HS-5 (cell line): ENCODE results near the gene NPY.
"Not testable (repeated sequence)": the region's sequence is repeated elsewhere in the genome, so short reads cannot be mapped to it uniquely, and the experiment has no call there.

ENCODE experiments used
- DNase-seq: peaks from one replicate; pipeline ENCODE4 v3.0.0-alpha.2; 2012; ENCODE audit warnings: low read depth

The NPY gene

DNA sequence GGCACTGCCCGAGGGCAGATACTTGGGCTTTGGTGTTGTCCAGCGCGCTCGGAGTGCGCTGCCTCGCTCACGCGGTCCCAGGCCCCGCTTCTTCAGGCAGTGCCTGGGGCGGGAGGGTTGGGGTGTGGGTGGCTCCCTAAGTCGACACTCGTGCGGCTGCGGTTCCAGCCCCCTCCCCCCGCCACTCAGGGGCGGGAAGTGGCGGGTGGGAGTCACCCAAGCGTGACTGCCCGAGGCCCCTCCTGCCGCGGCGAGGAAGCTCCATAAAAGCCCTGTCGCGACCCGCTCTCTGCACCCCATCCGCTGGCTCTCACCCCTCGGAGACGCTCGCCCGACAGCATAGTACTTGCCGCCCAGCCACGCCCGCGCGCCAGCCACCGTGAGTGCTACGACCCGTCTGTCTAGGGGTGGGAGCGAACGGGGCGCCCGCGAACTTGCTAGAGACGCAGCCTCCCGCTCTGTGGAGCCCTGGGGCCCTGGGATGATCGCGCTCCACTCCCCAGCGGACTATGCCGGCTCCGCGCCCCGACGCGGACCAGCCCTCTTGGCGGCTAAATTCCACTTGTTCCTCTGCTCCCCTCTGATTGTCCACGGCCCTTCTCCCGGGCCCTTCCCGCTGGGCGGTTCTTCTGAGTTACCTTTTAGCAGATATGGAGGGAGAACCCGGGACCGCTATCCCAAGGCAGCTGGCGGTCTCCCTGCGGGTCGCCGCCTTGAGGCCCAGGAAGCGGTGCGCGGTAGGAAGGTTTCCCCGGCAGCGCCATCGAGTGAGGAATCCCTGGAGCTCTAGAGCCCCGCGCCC lies at the start of gene NPY:
TSS of gene NPY (plus strand) at position 294 of the 802 bp plus-strand sequence. CDS start 1,051 bp downstream, outside the sequence.
- DNase-seq: no peak

GRCh38 chr7:24239260-24239659 lies 44.7 kb upstream of the NPY start:
- DNase-seq: no peak

DNA sequence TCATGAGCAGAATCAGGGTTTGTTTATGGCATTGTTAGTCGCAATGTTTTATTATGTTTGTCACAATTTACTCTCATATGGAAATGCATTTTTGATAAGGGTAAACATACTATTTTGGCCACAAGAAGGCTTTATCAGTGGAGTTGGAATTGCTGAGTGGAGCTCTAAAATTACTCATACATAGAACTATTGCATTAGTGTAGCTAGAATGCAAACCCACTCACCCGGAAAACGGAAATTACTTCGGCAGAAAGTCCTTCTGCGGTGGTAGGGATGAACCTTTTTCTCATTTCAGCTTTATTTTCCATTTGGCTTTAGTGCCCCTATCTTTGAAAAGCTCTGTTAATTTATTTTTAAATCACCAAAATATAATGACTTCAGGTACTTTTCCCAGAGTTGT lies 42.8 kb upstream of the NPY start:
- DNase-seq: no peak

DNA sequence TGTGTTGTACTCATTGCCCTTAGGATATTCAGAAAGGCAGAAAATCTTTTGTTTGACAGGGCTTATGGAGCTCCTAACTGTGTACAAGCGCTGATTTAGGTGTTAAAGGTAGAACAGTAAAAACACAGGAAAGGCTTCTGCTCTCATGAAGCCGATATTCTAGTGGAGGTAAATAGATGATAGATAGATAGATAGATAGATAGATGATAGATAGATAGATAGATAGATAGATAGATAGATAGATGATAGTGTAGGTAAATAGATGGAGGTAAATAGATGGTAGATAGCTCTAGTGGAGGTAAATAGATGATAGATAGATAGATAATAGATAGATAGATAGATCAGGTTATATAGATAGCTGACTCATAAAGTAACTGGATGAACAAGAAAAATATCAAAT lies 39.4 kb upstream of the NPY start:
- DNase-seq: no peak

DNA sequence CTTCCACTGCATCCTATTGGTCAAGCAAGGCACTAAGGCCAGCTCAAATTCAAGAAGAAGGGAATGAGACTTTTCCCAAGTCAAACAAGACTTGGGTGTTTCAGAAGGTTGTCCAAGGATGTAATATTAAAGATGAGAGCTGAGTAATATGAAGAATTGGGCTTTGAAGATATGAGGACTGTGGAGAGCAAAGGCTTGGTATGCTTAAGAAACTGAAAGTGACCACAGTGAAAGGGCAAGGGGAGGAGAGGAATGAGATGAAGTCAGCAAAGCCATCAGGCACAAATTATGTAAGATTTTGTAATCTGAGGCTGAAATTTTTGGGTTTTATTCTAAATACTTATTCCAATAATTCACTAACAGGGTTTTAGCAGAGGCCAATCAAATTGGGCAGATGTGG lies 38.6 kb upstream of the NPY start:
- no peak for DNase-seq

GRCh38 chr7:24249266-24249665 lies 34.7 kb upstream of the NPY start:
- DNase-seq: no peak

DNA sequence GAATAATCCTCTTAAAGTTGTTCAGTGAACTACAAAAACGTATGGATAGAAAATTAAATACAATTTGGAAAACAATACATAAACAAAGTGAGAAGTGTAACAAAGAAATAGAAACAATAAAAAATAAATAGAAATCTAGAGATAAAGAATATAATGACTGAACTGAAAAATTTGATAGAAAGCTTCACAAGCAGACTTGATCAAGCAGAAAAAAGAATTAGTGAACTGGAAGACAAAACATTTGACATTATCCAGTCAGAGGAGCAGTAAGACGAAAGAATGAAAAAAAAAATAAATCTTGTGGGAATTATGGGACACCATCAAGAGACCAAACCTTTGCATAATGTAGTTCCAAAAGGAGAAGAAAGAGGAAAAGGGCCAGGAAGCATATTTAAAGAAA lies 32.4 kb upstream of the NPY start:
- DNase-seq: no peak

DNA sequence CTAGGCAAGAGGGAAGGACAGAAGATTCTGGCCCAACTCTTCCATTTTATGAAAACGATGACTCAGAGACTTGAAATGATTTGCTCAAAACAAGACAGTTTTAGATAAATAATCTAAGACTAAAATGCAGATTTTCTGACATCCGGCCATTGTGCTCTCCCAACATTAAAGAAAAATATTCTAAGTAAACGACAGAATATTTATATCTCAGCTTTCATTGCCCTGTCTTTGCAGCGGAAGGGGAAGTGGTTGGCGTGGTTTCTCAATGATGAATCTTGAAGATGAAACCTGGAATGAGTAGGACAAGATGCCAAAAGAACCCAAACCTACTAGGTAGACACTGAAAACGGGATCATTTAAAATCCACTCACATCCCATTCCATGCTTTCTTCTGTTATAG lies 28.9 kb upstream of the NPY start:
- DNase-seq: no peak

DNA sequence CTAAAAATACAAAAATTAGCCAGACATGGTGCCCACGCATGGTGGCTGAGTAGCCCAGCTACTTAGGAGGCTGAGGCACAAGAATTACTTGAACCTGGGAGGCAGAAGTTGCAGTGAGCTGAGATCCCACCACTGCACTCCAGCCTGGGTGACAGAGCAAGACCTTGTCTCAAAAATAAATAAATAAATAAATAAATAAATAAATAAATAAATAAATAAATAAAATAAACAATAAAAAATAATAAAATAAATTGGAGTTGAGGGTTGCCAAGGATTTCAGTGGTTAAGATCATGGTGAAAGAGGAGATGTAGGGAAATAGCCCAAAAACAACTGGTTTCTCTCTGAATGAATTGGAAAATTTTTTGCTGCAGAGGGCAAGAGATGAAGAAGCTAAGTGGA lies 25.7 kb upstream of the NPY start:
- not testable (repeated sequence) for DNase-seq

- DNase-seq: no peak
Observed at GRCh38 chr7:24271938-24272337, 12.1 kb upstream of the NPY start.

DNA sequence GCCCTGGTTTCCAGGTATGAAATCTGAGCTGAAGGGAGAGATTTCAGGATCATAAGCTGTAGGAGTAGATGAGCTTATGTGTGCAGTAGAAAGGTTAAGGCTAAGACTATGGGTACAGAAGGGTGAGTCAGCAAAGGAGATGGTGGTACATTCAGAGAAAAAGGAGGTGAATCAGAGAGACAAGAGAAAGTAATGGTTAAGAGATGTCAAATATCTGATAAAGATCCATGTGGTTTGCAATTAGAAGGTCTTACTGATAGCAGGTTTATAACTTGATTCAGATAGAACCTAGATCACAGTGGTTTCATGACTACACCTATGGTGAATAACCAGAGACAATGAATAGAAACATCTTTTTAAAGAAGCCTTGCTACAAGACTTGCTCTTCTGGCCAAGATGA lies 4.5 kb upstream of the NPY start:
- DNase-seq: no peak

GRCh38 chr7:24283554-24283896 lies 465 bp upstream of the NPY start:
- DNase-seq: no peak

DNA sequence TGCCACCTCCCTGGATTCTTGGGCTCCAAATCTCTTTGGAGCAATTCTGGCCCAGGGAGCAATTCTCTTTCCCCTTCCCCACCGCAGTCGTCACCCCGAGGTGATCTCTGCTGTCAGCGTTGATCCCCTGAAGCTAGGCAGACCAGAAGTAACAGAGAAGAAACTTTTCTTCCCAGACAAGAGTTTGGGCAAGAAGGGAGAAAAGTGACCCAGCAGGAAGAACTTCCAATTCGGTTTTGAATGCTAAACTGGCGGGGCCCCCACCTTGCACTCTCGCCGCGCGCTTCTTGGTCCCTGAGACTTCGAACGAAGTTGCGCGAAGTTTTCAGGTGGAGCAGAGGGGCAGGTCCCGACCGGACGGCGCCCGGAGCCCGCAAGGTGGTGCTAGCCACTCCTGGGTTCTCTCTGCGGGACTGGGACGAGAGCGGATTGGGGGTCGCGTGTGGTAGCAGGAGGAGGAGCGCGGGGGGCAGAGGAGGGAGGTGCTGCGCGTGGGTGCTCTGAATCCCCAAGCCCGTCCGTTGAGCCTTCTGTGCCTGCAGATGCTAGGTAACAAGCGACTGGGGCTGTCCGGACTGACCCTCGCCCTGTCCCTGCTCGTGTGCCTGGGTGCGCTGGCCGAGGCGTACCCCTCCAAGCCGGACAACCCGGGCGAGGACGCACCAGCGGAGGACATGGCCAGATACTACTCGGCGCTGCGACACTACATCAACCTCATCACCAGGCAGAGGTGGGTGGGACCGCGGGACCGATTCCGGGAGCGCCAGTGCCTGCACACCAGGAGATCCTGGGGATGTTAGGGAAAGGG lies 913 bp downstream of the NPY start:
- no peak for DNase-seq

GRCh38 chr7:24290004-24290641 lies 6.1 kb downstream of the NPY start:
- DNase-seq: peak; percentile 23

DNA sequence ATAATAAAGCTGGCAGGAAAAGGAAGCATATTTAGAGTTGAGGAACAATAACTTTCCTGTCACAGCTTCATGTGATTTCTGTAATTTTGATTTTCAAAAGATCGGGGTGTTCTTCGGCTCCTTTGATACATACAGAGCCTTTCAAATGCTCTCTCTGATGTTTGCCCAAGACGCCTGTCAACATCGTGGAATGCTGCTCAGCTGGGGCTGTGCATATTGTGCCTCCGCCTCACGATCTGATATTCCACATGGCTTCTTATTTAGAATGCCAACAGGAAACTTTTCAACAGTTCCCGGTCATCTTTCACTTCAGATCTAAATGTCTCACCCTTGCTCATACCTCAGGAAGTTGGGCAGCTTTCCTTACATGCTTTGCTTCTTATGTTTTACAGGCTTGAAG lies 7.3 kb downstream of the NPY start:
- no peak for DNase-seq

GRCh38 chr7:24297362-24297761 lies 13.4 kb downstream of the NPY start:
- DNase-seq: no peak

- DNase-seq: no peak
Observed at GRCh38 chr7:24298696-24299095, 14.7 kb downstream of the NPY start.

DNA sequence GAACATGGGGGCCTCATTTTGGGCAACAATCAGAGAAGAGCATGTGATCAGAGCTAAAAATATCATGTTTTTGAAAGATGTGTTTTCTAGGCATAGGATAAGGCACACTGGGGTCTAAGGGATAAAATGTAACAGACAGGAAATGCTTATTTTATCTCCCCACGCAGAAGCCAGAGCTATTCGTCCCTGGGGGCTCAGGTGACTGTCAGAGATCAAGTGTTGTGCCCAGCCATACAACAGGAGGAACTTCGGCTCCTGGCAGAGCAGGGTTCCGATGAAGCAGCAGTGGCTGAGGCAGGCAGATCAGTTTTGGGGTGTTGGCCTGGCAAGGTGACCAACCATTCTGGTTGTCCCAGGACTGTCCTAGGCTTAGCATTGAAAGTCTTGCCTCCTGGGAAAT lies 15.2 kb downstream of the NPY start:
- no peak for DNase-seq

- no peak for DNase-seq
Observed at GRCh38 chr7:24301703-24302102, 17.7 kb downstream of the NPY start.

- no peak for DNase-seq
Observed at GRCh38 chr7:24304494-24305095, 20.6 kb downstream of the NPY start.

GRCh38 chr7:24307326-24307725 lies 23.3 kb downstream of the NPY start:
- no peak for DNase-seq

- DNase-seq: no peak
Observed at GRCh38 chr7:24312588-24312987, 28.6 kb downstream of the NPY start.

DNA sequence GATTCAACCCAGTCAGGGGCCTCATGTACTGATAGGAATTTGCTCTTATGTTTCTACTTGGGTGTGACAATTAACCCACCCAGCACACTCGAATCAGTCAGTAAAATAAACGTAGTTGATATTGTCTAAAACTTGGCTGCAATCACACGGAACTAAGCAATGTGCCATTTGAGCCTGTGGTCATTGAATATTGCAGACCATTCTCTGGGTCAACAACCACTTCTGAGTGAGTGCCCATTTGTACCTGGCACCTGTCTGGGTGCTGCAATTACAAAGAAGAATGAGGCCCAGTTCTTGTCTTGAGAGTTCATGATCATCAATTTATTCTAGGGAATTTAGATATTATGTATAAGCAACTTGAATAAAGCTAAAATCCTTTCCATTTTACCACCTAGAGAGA lies 29.8 kb downstream of the NPY start:
- DNase-seq: no peak
